H9 (cell line): ENCODE data around the gene MCOLN3. TPM values are rescaled to one million over a fixed set of nuclear protein-coding genes. Genes with fewer than 3 reads are reported as not detected.

ENCODE experiments used
- DNase-seq: peaks from one replicate; pipeline ENCODE4 v3.0.0-alpha.2; 2017
- H2AFZ ChIP-seq: one replicate; pipeline ENCODE4 v1.6.1; 2013; ENCODE audit warnings: mild to moderate bottlenecking, low read length, control low read depth, moderate library complexity
- H2AK5ac ChIP-seq: 2 replicates; pipeline ENCODE4 v1.6.1; 2013; ENCODE audit warnings: low read length, control low read depth, mixed read lengths; ENCODE audit not compliant: insufficient read length
- H2BK120ac ChIP-seq: one replicate; pipeline ENCODE4 v1.6.1; 2013; ENCODE audit warnings: low read depth, mild to moderate bottlenecking, low read length, control low read depth, inconsistent platforms; ENCODE audit not compliant: poor library complexity, severe bottlenecking
- H2BK12ac ChIP-seq: 2 replicates; pipeline ENCODE4 v1.6.1; 2013; ENCODE audit warnings: low read length, control low read depth, mixed read lengths, low read depth; ENCODE audit not compliant: insufficient read length
- H2BK15ac ChIP-seq: 2 replicates; pipeline ENCODE4 v1.6.1; 2013; ENCODE audit warnings: low read depth, low read length, control low read depth
- H2BK20ac ChIP-seq: one replicate; pipeline ENCODE4 v1.6.1; 2013; ENCODE audit warnings: low read depth, mild to moderate bottlenecking, low read length, control low read depth, inconsistent platforms; ENCODE audit not compliant: poor library complexity, severe bottlenecking
- H2BK5ac ChIP-seq: 2 replicates; pipeline ENCODE4 v1.6.1; 2013; ENCODE audit warnings: low read length, control low read depth, mixed read lengths; ENCODE audit not compliant: insufficient read length
- H3K14ac ChIP-seq: 2 replicates; pipeline ENCODE4 v1.6.1; 2013; ENCODE audit warnings: low read length, control low read depth; ENCODE audit not compliant: insufficient read depth
- H3K18ac ChIP-seq: 2 replicates; pipeline ENCODE4 v1.6.1; 2013; ENCODE audit warnings: low read depth, mild to moderate bottlenecking, mixed read lengths, low read length, control low read depth; ENCODE audit not compliant: insufficient read length
- H3K23ac ChIP-seq: 2 replicates; pipeline ENCODE4 v1.6.1; 2013; ENCODE audit warnings: low read length, control low read depth, mixed read lengths, low read depth; ENCODE audit not compliant: insufficient read length
- H3K23me2 ChIP-seq: 2 replicates; pipeline ENCODE4 v1.6.1; 2013; ENCODE audit warnings: low read depth, mild to moderate bottlenecking, mixed read lengths, low read length, control low read depth; ENCODE audit not compliant: insufficient read length, poor library complexity, severe bottlenecking
- H3K27ac ChIP-seq: 2 replicates; pipeline ENCODE4 v1.5.1; 2013; ENCODE audit warnings: low read length, control low read depth, mixed read lengths, low read depth; ENCODE audit not compliant: insufficient read length
- H3K27me3 ChIP-seq: 2 replicates; pipeline ENCODE4 v1.6.1; 2013; ENCODE audit warnings: low read length, control low read depth, inconsistent platforms; ENCODE audit not compliant: insufficient read depth
- H3K4ac ChIP-seq: 2 replicates; pipeline ENCODE4 v1.6.1; 2013; ENCODE audit warnings: low read depth, mild to moderate bottlenecking, control low read depth, inconsistent platforms, low read length, moderate library complexity
- H3K4me1 ChIP-seq: 2 replicates; pipeline ENCODE4 v1.6.1; 2013; ENCODE audit warnings: low read length, control low read depth, inconsistent platforms; ENCODE audit not compliant: insufficient read depth
- H3K4me2 ChIP-seq: 2 replicates; pipeline ENCODE4 v1.6.1; 2013; ENCODE audit warnings: low read length, control low read depth, mixed read lengths; ENCODE audit not compliant: insufficient read length, insufficient read depth
- H3K56ac ChIP-seq: 2 replicates; pipeline ENCODE4 v1.6.1; 2013; ENCODE audit warnings: low read depth, mild to moderate bottlenecking, mixed read lengths, low read length, control low read depth; ENCODE audit not compliant: insufficient read length
- H3K79me1 ChIP-seq: 2 replicates; pipeline ENCODE4 v1.6.1; 2013; ENCODE audit warnings: low read depth, mild to moderate bottlenecking, moderate library complexity, low read length, control low read depth, inconsistent platforms; ENCODE audit not compliant: insufficient read depth, poor library complexity, severe bottlenecking
- H3K79me2 ChIP-seq: 2 replicates; pipeline ENCODE4 v1.6.1; 2013; ENCODE audit warnings: low read length, control low read depth, inconsistent platforms; ENCODE audit not compliant: insufficient read depth
- H3K9ac ChIP-seq: 2 replicates; pipeline ENCODE4 v1.6.1; 2013; ENCODE audit warnings: low read length, control low read depth, mixed read lengths; ENCODE audit not compliant: insufficient read length; ENCODE audit errors: extremely low read depth
- H3K9me3 ChIP-seq: one replicate; pipeline ENCODE4 v1.6.1; 2013; ENCODE audit warnings: low read depth, low read length, inconsistent platforms; ENCODE audit not compliant: control insufficient read depth
- H3T11ph ChIP-seq: one replicate; pipeline ENCODE4 v1.6.1; 2013; ENCODE audit warnings: mild to moderate bottlenecking, low read length, control low read depth, inconsistent platforms
- H4K20me1 ChIP-seq: one replicate; pipeline ENCODE4 v1.6.1; 2013; ENCODE audit not compliant: control insufficient read depth, insufficient read length, insufficient read depth
- H4K5ac ChIP-seq: 2 replicates; pipeline ENCODE4 v1.6.1; 2013; ENCODE audit warnings: low read depth, mild to moderate bottlenecking, mixed read lengths, low read length, control low read depth; ENCODE audit not compliant: insufficient read length
- H4K8ac ChIP-seq: replicated peaks from 2 replicates; pipeline ENCODE4 v1.6.1; 2013; ENCODE audit warnings: low read length, control low read depth, mixed read lengths, low read depth; ENCODE audit not compliant: insufficient read length
- H4K91ac ChIP-seq: 2 replicates; pipeline ENCODE4 v1.6.1; 2013; ENCODE audit warnings: low read depth, mild to moderate bottlenecking, moderate library complexity, mixed read lengths, low read length, control low read depth; ENCODE audit not compliant: insufficient read length
- H3K27ac Mint-ChIP-seq, 3 experiments: 2 replicates in 2 of 3; 3 replicates in 1 of 3; pipeline ENCODE4 v1.8.0; 2020 to 2021; ENCODE audit warnings: mixed read lengths in 3 of 3, mild to moderate bottlenecking in 1 of 3, moderate library complexity in 1 of 3
- H3K27me3 Mint-ChIP-seq: 2 replicates; pipeline ENCODE4 v1.8.0; 2021; ENCODE audit warnings: low read depth, mild to moderate bottlenecking, moderate library complexity, mixed read lengths
- H3K36me3 Mint-ChIP-seq, 3 experiments: 2 replicates in 2 of 3; 3 replicates in 1 of 3; pipeline ENCODE4 v1.8.0; 2020 to 2021; ENCODE audit warnings: low read depth in 3 of 3, mixed read lengths in 3 of 3; ENCODE audit not compliant: insufficient read depth in 1 of 3
- H3K4me1 Mint-ChIP-seq, 2 experiments: 2 replicates each; pipeline ENCODE4 v1.8.0; 2020; ENCODE audit warnings: mixed read lengths in 2 of 2
- H3K4me3 Mint-ChIP-seq, 2 experiments: 2 replicates in 1 of 2; 3 replicates in 1 of 2; pipeline ENCODE4 v1.8.0; 2020 to 2021; ENCODE audit warnings: mild to moderate bottlenecking in 2 of 2, mixed read lengths in 2 of 2, moderate library complexity in 1 of 2
- H3K9me3 Mint-ChIP-seq, 2 experiments: 2 replicates in 1 of 2; 3 replicates in 1 of 2; pipeline ENCODE4 v1.8.0; 2020; ENCODE audit warnings: mild to moderate bottlenecking in 2 of 2, mixed read lengths in 2 of 2, moderate library complexity in 1 of 2
- CTCF ChIP-seq: fragments of 200-600 bp; sonication (generic); conservative IDR thresholded peaks from 3 replicates; pipeline ENCODE4 v1.8.0; 2021; ENCODE audit warnings: antibody characterized with exemption, mild to moderate bottlenecking
- WGBS: extraction: QIAGEN DNeasy Blood & Tissue Kit; methylation state at CpG from one replicate; pipeline ENCODE4 v1.1.7; 2013; ENCODE audit warnings: missing lambda C conversion rate, low lambda C conversion rate, mixed read lengths; ENCODE audit not compliant: insufficient read length; ENCODE audit errors: extremely low coverage; 5-methylcytosine and 5-hydroxymethylcytosine counted together
- total RNA-seq: library from RNA; stranded (reverse); gene quantifications from 2 replicates; pipeline ENCODE4 v1.2.1, GENCODE V29; 2021

Gene MCOLN3
- total RNA-seq, 1 experiment from 2014 or later, result 10.8 TPM

- H3K9me3 Mint-ChIP-seq, result no peaks in the 10 kb centered on the region
- no peak overlapping the region for H3T11ph ChIP-seq
- no peak overlapping the region for H3K56ac ChIP-seq
- H3K79me2 ChIP-seq, result no peaks in the 10 kb centered on the region
- H4K20me1 ChIP-seq, result no peaks in the 10 kb centered on the region
- H3K4me1 ChIP-seq, result peaks cover 2% of the 10 kb centered on the region; the same call in 1 of the 2 replicates
- no peak overlapping the region for H2BK5ac ChIP-seq
- no peak overlapping the region for H2BK15ac ChIP-seq
- no peak overlapping the region for H3K4ac ChIP-seq
- no peak overlapping the region for H3K9ac ChIP-seq
- peaks cover 0 to 2% (median 0%) of the 10 kb centered on the region in 3 experiments; a peak in 2 of 7 replicates for H3K36me3 Mint-ChIP-seq
- H4K8ac ChIP-seq, result no peak overlapping the region
- H3K27me3 ChIP-seq, result peaks cover 25% of the 10 kb centered on the region; the same call in 1 of the 2 replicates
- no CpG with 5 or more reads among the region's 11 CpGs for WGBS
- no peaks in the 10 kb centered on the region for H3K79me1 ChIP-seq
- no peak overlapping the region for H2AFZ ChIP-seq
- H3K23ac ChIP-seq, result no peak overlapping the region
- no peak overlapping the region for H3K14ac ChIP-seq
- peaks cover 63% of the 10 kb centered on the region for H3K27me3 Mint-ChIP-seq
- no peak overlapping the region for H2BK120ac ChIP-seq
- no peak overlapping the region for H3K27ac ChIP-seq
- no peak overlapping the region for H4K91ac ChIP-seq
- peaks cover 26 to 28% of the 10 kb centered on the region in 2 experiments for H3K4me1 Mint-ChIP-seq
- H4K5ac ChIP-seq, result no peak overlapping the region
- H3K23me2 ChIP-seq, result peaks cover 8% of the 10 kb centered on the region
- H3K4me3 Mint-ChIP-seq, result peak overlapping the region; percentile 43 to 67
- H3K9me3 ChIP-seq, result no peaks in the 10 kb centered on the region
- no peak overlapping the region for H2AK5ac ChIP-seq
- H3K18ac ChIP-seq, result no peak overlapping the region
- H2BK12ac ChIP-seq, result no peak overlapping the region
- peak; percentile 49 for DNase-seq
- H3K27ac Mint-ChIP-seq, result no peak overlapping the region
- peak; percentile 18; the same call in 1 of the 3 replicates for TF ChIP-seq CTCF
- no peak overlapping the region for H2BK20ac ChIP-seq
- peak overlapping the region; percentile 39 for H3K4me2 ChIP-seq
Observed at GRCh38 chr1:85049735-85050166, 1.5 kb upstream of the MCOLN3 start.
